ENCODE measurements around the gene PRICKLE2.

- TF ChIP-seq SNAI2 (CRISPR knock-in tag; IDR thresholded peaks at IDR 0.05), result no peak
- TF ChIP-seq CREB5 (CRISPR knock-in tag; IDR thresholded peaks at IDR 0.05; ENCODE audit: low read depth), result no peak
- TF ChIP-seq TCF4 (CRISPR knock-in tag; IDR thresholded peaks at IDR 0.05; ENCODE audit: borderline replicate concordance), result no peak
- no peak for TF ChIP-seq TOX (CRISPR knock-in tag; IDR thresholded peaks at IDR 0.05; ENCODE audit: borderline replicate concordance)
- no peak for TF ChIP-seq GLIS3 (CRISPR knock-in tag; IDR thresholded peaks at IDR 0.05)
- TF ChIP-seq, protein P1, sequence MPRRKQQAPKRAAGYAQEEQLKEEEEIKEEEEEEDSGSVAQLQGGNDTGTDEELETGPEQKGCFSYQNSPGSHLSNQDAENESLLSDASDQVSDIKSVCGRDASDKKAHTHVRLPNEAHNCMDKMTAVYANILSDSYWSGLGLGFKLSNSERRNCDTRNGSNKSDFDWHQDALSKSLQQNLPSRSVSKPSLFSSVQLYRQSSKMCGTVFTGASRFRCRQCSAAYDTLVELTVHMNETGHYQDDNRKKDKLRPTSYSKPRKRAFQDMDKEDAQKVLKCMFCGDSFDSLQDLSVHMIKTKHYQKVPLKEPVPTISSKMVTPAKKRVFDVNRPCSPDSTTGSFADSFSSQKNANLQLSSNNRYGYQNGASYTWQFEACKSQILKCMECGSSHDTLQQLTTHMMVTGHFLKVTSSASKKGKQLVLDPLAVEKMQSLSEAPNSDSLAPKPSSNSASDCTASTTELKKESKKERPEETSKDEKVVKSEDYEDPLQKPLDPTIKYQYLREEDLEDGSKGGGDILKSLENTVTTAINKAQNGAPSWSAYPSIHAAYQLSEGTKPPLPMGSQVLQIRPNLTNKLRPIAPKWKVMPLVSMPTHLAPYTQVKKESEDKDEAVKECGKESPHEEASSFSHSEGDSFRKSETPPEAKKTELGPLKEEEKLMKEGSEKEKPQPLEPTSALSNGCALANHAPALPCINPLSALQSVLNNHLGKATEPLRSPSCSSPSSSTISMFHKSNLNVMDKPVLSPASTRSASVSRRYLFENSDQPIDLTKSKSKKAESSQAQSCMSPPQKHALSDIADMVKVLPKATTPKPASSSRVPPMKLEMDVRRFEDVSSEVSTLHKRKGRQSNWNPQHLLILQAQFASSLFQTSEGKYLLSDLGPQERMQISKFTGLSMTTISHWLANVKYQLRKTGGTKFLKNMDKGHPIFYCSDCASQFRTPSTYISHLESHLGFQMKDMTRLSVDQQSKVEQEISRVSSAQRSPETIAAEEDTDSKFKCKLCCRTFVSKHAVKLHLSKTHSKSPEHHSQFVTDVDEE (CRISPR knock-in tag; IDR thresholded peaks at IDR 0.05), result no peak
- TF ChIP-seq RARB (CRISPR knock-in tag; IDR thresholded peaks at IDR 0.05), result no peak
- TF ChIP-seq, protein P2, sequence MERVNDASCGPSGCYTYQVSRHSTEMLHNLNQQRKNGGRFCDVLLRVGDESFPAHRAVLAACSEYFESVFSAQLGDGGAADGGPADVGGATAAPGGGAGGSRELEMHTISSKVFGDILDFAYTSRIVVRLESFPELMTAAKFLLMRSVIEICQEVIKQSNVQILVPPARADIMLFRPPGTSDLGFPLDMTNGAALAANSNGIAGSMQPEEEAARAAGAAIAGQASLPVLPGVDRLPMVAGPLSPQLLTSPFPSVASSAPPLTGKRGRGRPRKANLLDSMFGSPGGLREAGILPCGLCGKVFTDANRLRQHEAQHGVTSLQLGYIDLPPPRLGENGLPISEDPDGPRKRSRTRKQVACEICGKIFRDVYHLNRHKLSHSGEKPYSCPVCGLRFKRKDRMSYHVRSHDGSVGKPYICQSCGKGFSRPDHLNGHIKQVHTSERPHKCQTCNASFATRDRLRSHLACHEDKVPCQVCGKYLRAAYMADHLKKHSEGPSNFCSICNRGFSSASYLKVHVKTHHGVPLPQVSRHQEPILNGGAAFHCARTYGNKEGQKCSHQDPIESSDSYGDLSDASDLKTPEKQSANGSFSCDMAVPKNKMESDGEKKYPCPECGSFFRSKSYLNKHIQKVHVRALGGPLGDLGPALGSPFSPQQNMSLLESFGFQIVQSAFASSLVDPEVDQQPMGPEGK (CRISPR knock-in tag; IDR thresholded peaks at IDR 0.05; ENCODE audit: borderline replicate concordance), result no peak
- no peak for TF ChIP-seq BACH2 (CRISPR knock-in tag; IDR thresholded peaks at IDR 0.05; ENCODE audit: borderline replicate concordance)
Observed at GRCh38 chr3:64054488-64054887, 170.8 kb downstream of the PRICKLE2 start.

All from SK-N-SH treated with all-trans-retinoic acid at 6 μM for 48 hours (cell line).